GM19395 (cell line): ENCODE measurements around the gene DIAPH3.
A peak's percentile ranks its signal among the peaks of the same experiment; 100 is the strongest.

ENCODE experiments used
- ATAC-seq: cut with Tn5 transposase; IDR thresholded peaks from one replicate; pipeline ENCODE4 v1.9.1; 2021; ENCODE audit warnings: mild to moderate bottlenecking, moderate library complexity; ENCODE audit not compliant: unreplicated experiment

DIAPH3 gene

DNA sequence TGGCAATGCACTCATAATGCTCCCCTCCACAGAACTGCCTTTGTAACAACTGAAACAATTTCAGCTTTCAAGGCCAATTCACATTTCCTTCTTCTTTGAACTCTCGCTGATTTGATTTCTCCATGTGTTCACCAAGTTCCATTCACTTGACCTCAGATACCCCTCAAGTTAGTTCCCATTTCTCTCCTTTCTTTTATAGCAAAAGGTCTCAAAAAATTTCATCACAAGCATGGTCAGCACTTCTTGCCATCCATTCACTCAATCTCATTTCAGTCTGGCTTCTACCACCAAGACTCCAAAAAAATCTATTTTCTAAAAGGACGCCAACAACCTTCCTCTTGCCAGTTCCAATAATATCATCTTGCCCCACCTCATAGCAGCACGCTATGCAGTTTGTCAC, 135.7 kb downstream of the DIAPH3 start:
- ATAC-seq: no peak

DNA sequence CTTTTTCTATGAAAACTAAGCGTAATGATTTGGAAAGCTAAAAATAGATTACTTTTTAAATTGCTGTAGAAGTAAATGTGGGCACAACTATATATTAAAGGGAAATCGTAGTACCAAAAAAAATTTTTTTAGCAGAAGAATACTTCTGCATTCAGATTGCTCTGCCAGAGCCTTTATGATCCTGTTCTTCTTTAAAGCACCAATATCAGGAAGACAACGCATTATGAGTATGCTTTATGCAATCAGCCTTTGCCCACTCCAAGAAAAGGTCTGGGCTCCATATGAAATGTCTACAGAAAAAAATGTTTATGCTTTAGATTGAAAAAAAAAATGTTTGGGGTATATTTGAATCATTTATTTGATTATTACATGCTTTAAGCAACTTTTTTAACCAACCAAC, 137.4 kb downstream of the DIAPH3 start:
- ATAC-seq: no peak

DNA sequence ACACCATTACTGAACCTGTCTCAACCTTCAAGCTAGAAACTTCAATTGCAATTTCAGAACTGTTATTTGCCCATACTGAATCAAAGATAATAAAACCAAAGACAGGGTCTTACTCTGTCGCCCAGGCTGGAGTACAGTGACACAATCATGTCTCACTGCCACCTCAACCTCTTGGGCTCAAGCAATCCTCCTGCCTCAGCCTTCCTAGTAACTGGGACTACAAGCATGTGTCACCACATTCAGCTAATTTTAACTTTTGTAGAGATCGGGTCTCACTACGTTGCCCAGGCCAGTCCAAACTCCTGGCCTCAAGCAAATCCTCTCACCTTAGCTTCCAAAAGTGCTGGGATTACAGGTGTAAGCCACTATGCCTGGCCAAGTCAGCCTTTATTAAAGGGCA, 143.4 kb downstream of the DIAPH3 start:
- ATAC-seq: no peak

DNA sequence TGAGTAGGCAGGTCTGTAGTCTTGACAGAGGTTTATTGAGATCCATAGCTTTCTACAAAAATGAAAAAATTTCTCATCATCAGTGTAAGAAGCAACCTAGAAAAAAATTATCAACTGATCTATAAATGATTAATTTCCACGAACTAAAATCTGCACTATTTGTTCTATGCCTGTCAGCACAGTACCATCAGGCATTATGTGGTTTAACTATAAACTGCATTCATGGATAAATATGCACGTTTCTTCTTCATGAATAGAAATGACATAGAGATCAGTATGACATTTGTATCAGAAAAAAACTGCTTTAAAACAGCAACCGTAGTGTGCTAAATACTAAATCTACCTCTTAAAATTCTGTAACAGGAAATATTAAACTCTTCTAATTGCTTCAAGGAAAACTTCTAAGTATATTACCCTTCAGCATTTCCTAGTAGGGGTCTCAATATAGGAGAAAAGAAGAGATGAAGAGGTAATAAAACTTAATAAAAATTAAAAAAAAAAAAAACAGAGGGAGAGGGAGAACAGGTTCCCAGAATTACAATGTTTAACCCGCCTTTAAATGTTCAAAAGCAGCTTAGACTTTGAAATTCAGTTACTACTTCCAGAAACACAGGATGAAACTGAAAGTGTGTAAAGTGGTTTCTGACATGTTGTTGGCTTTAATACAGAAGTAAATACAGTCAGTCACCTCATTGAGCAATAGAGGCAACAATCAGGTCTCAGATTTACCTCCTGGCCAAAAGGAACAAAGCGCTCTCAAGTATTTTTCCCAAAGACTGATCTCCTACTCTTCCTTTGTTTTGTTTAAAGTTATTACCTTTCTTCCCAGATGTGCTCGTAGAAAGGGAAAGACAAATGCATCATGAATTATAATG, 144.4 kb downstream of the DIAPH3 start:
- peak; percentile 89 for ATAC-seq

DNA sequence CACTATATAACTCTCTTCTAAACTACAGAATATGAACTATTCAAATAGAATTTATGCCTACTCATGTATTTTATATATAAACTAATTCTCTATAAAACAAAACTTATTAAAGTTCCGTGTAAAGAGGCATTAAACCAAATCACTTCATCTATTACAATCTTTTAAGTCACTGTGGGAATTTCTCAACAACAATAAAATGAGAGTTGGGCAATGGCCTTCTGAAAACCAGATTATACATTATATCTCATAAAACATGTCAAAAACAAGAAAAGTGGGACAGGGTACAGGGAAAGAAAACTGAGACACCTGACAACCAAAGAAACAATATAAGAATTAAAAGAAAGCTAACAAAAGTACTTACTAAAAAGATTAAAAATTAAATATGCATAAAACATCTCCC, 145.2 kb downstream of the DIAPH3 start:
- ATAC-seq: no peak

DNA sequence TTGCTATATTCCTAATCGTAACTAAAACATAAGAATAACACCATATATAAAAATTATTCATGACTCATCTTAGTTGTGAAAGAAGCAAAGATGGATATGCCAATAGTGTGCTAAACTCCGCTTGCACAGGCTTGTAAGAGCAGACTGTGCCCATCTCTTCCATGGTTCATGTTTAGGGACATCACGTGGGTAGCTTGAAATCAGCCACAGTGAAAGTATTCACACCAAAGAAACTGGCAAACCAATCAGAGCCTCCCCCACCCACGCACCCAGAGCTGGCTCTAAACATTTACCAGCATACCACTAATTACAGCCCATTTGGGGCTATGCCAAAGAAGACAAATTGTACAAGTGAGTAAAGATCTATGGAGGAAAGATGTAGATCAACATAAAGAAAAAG, 147.5 kb downstream of the DIAPH3 start:
- no peak for ATAC-seq

DNA sequence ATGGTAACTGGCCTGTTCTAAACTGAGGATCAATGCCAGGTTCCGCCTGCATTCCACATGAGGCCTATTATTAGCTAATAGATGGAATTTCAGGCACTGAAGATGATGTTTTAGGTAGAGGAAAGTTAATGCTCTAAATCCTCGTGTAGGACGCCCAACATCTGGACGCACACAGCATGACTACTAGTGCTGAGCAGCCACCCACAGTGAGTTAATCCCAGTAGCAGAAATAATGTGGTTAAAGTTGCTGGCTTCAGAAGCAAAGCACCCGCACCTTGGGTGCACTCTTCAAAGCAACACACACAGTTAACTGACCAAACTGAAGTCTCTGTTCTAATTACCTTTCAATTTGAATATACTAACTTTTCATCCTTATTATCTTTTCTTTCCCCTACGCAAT, 150.6 kb downstream of the DIAPH3 start:
- no peak for ATAC-seq

DNA sequence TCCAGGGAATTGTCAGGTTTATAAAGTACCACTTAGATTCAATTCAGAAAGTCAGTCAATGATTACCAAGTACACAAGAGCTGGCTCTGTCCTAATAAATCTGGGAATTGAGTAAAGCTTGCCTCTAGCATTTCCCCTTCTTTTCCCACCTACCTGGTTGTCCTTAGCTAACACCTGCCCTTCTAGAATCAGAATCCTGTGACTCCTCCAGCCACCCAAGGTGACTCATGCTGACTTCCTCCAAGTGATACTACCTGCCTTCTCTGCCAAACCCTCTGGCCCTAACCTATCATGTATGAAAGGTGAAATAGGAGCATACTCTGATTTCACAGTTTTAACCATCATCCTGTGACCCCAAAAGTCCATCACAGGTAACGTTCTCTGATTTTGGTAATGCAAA, 151.2 kb downstream of the DIAPH3 start:
- ATAC-seq: no peak

DNA sequence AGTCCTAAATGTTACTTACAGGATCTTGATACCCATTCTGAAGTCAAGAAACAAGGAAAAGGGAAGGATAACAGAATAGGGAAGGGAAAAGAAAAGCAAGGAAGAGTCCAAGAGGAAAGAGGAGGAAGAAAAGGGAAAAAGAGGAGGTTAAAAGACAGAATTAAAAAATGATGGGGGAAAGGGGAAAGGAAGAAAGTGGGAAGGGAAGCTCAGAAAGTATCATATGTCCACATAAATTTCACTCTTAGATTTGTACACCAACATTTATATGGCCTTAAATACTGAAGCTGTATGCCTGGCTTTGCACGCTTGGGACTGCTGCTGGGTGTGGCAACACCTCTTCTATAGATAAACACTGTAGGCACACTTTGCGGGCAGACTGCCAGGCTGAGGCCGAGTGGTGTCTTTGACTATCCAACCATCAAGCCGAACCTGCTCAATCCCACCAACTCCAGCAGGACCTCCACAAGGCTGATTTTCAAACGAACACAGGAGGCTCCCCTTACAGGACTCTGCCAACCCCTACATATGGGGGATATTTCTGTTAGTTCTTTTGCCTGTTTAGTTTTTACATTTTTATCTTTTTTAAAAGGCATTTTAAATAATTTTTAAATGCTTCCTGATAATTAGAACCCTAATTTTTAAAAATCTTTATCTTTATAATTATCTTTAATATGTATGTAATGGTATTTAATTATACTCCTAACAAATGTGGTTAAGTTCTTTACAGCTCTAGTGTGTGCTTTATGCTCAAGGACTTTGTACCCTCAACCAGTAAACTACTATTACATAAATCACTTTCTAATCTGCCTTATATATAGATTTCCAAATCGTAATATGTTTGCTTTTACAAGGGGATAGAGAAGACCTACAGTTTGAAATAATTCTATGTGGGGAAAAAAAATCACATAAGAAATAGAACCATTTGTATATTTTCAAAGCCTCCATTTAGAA, 154.2 kb downstream of the DIAPH3 start:
- no peak for ATAC-seq

DNA sequence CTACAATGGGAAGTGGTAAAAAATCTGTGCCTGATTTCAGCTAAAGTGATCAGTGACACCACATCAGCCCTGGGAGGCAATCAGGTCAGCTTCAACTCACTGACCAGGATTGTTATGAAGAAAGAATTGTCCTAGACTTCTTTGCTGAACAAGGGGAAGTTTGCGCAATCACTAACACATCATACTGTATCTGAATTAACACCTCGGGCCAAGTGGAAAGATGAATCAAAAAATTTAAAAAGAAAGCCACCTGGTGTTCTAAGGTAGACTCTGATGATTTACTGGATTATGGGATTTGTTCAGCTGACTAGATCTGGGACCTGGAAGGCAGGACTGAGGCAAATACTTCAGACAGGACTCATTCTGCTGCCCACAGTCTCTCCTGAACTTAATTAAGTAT, 161.8 kb downstream of the DIAPH3 start:
- ATAC-seq: no peak

DNA sequence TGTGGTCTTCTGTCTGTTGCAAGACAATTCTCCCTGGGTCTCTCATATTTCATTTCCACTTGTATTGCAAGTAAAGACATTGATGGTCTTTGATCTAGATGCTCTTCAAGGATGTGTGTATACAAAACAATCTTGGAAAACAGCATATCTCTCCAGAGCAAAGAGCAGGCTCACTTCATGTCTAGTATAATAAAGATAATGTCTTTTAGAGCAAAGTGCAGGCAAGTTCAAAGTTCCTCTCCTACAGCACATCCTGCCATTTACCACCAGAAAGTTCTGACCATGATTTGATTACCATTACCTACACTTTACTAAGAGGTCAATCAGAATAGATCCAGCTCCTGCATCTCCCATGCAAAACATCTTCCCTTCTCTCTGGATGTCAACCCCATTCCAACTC, 162.8 kb downstream of the DIAPH3 start:
- ATAC-seq: no peak

DNA sequence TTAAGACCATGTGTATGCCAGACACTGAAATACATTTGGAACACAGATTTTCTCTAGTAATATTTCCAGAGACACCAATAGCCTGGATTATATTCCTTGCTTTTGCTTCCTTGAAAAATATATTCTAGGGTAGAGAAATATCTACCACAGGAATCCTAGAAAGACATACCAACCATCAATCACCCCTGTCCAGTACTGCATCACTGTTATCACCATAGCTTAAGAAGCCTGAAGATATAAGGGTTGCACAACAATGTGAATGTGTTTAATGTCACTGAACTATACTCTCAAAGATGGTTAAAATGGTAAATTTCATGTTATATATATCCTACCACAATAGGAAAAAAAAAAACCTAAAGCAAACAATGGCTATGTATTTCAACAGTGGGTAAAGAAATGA, 163.6 kb downstream of the DIAPH3 start:
- no peak for ATAC-seq

DNA sequence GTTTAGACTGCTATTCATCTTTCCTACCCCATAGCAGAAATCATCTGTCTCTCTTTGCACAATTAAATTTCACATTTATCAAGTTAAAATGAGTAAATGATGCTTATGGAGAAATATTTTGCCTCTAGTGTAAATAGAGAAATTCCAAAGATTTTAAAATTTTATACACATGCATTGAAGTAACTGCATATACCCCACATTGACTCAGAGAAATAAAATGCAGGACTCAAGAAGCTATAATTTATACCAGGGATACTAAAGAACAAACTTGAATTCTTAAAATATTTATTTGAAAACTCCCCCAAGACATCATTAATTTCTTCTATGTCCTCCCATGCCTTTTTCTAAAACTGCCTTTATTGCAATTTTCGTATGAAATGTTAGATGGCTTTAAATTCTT, 165.8 kb downstream of the DIAPH3 start:
- no peak for ATAC-seq

DNA sequence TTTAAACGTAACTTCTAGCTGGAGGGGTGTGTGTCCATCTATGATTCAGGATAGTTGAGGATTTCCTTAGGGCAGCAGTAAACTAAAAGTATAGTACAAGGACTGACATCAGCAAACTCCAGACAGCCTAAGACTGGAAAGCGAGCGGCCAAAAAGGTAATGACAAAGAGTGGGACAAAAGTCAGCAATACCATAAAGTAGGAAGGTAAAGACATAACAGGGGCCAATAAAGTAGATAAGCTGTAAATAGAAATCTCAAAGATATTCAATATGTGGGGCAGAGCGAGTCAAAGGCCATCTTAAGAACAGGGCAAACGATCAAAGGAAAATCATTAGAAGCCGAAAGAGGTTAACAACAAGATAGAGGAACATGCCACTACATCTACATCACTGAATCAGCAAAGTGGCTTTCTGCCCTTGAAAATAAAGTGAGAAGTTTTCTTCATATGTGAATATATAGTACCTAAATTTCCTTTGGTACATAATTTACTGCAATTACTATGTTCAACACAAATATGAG, 167.2 kb downstream of the DIAPH3 start:
- ATAC-seq: no peak

DNA sequence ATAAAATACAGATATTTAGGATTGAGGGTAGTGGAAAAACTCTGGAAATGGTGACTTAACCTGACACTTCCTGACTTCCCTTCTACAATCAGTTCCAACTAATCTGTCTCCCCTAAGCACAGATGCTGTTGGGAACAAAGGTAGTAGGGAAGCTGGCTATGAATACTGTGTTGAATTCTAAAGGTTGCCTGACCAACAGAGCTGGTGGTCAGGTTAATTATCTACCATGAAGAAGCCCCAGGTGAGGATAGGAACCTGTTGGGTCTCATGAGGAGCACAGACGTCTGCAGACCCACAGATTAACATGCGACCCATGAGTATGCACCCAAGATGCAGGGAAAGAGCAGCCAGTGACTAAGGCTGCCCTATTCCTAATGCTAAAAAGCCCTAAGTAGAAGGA, 172.3 kb downstream of the DIAPH3 start:
- no peak for ATAC-seq

DNA sequence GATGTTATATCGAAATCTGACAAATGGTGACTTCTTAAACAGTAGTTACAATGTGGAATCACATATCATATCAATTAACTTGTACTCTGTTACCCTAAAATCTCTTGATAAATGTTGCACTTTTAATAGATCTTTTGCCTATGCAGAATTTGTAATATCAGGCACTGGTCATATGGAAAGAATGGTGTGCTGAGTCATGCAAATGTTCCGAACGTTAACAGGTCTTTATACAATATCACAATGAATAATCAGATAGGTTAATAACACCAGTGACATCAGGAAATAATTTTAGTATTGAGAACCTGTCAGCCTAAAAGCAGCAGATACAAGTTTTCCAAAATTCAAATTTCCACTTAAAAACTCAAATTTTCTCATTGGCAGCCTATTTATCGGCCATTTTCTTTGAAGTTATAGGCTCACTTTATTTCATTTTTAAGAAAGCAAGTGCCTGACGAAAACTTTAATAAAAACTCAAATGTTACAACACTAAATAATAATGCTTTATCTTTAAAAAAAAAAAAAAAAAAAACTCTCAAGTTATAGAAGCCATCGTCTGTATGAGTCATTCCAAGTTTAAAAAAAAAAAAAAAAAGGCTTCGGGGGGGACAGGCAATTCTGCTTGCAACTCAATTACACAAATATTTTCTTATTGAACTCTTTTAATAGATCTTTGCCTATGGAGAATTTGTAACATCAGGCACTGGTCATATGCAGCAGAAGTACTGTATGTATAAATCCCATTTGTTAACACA, 180.9 kb downstream of the DIAPH3 start:
- no peak for ATAC-seq

DNA sequence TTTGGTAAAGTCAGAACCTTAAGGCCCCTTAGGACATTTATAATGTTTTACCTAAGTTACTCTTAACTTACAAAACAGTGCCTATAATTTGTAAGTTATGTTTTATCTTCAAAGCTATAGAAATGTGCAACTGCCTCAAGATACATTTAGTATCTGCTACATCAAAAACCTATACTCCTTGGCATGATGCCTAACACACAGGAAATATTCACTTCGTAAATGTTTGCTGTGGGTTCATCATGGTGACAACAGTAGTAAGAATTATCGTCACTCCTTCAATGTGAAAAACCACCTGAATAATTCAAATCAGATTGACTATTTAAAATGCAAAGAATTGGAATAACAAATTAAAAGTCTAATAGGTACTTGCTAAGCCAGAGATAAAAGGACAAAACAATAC, 184.1 kb downstream of the DIAPH3 start:
- no peak for ATAC-seq

DNA sequence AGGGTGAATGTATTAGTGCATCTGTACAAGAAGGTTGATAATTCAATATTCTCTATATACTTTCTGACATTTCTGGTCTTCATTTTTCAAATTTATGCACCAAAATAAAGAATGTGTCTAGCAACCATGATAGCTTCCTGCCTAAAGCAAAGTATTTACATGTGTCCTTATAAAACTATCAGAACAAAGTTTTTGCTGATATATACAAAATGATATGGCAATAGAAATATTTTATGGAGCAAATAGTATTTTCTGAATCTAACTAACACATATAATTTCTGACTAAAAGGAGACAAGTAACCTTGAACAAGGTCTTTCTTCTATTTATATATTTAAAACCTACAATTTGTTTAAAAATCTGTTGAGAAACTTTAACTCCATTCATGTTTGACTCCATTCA, 184.9 kb downstream of the DIAPH3 start:
- no peak for ATAC-seq

DNA sequence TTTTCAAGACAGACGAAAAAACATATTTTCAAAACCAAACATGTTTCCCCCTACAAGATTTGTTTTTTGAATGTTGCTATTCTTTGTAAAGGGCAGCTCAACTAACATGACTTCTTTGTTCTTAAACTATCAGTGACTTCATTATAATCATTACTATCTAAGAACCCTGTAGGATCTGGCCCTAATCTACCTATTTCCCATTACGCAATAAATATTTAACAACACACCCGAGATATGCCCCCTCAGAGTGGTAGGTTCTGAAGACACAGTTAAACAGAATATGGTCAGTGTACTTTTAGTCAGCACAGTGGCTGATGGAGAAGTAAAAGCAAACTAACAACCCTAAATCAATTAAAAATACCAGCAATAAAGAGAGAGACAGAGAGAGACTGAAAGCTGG, 186.9 kb downstream of the DIAPH3 start:
- no peak for ATAC-seq

DNA sequence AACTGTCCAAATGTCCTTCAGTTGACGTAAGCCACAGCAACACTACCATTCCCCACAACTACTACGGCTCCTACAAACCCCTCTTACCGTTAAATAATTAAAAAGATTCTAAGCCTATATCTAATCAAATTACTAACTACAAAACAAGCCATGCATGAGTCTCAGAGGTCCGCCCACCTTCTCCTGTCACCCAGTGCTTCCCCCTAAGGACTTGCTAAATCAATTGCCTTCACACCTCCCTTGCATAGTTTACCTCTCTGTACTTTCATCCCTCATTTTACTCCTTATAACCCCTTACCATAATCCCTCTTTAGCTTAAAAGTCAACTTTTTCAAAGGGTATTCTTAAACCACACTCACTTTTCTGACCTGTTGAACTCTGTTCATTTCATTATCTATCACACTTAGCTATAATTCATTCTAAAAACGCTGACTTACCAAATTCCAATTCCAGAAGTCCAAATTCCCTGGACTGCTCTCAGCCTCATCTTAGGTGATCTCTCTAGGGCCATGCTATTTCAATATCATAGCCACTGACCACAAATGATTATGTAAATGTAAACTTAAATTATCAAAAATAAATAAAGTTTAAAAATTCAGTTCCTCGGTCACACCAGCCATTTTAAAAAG, 187.8 kb downstream of the DIAPH3 start:
- ATAC-seq: no peak

DNA sequence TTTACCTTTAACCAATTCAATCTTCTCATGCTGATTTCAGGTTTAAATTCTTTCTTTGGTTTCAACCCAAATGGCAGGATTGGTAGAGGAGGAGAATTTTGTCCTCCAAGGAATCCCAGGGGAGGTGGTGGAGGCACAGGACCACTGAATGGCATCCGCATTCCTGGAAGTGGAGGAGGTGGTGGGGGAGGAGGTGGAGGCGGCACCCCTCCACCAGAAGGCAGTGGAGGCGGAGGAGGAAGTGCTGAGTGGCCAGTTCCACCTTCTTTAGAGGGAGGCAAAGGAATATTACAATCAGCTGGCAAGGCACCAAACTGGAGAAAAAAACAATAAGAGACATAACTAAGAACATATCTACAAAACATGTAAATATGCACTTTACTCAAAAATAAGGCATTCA, 192.9 kb downstream of the DIAPH3 start:
- no peak for ATAC-seq
